Natural killer cell treated with Interleukin-12 subunit alpha and Interleukin-12 subunit beta and Interleukin-15 and Interleukin-18, amount 100 ng/mL, for 72 hours (primary cell): Measurements from ENCODE around the gene PLXNA3. TPM values are rescaled to one million over a fixed set of nuclear protein-coding genes. Genes with fewer than 3 reads are reported as not detected.

Experiments used
- ATAC-seq, 2 donors: fragments of 150-1000 bp; cut with Tn5 transposase in 1 of 2; sonication (Bioruptor Pico), chemical (Tn5 transposase) in 1 of 2; 2 replicates each; pipeline ENCODE4 v1.10.0; 2021
- DNase-seq: peaks from one replicate; pipeline ENCODE4 v3.0.0; 2022; ENCODE audit warnings: low spot score
- H3K27ac Mint-ChIP-seq, 2 donors: 1 replicate in 1 of 2; 2 replicates in 1 of 2; pipeline ENCODE4 v1.8.0; 2022; ENCODE audit warnings: mixed read lengths in 2 of 2, mild to moderate bottlenecking in 1 of 2, moderate library complexity in 1 of 2
- H3K27me3 Mint-ChIP-seq, 2 donors: 1 replicate in 1 of 2; 2 replicates in 1 of 2; pipeline ENCODE4 v1.8.0; 2022; ENCODE audit warnings: mixed read lengths in 2 of 2
- H3K36me3 Mint-ChIP-seq: one replicate; pipeline ENCODE4 v1.8.0; 2022; ENCODE audit warnings: mixed read lengths
- H3K4me1 Mint-ChIP-seq, 2 donors: 1 replicate in 1 of 2; 2 replicates in 1 of 2; pipeline ENCODE4 v1.8.0; 2022; ENCODE audit warnings: low read depth in 2 of 2, mixed read lengths in 2 of 2, mild to moderate bottlenecking in 1 of 2
- H3K4me3 Mint-ChIP-seq: one replicate; pipeline ENCODE4 v1.8.0; 2022; ENCODE audit warnings: mixed read lengths
- H3K9me3 Mint-ChIP-seq: 2 replicates; pipeline ENCODE4 v1.8.0; 2022; ENCODE audit warnings: mixed read lengths
- total RNA-seq, 2 donors: library from RNA; stranded (reverse); gene quantifications; one replicate each; pipeline ENCODE4 v1.2.3, GENCODE V29; 2022

PLXNA3 gene
- total RNA-seq = 10 to 100 TPM; 52.4 to 61.3 TPM

DNA sequence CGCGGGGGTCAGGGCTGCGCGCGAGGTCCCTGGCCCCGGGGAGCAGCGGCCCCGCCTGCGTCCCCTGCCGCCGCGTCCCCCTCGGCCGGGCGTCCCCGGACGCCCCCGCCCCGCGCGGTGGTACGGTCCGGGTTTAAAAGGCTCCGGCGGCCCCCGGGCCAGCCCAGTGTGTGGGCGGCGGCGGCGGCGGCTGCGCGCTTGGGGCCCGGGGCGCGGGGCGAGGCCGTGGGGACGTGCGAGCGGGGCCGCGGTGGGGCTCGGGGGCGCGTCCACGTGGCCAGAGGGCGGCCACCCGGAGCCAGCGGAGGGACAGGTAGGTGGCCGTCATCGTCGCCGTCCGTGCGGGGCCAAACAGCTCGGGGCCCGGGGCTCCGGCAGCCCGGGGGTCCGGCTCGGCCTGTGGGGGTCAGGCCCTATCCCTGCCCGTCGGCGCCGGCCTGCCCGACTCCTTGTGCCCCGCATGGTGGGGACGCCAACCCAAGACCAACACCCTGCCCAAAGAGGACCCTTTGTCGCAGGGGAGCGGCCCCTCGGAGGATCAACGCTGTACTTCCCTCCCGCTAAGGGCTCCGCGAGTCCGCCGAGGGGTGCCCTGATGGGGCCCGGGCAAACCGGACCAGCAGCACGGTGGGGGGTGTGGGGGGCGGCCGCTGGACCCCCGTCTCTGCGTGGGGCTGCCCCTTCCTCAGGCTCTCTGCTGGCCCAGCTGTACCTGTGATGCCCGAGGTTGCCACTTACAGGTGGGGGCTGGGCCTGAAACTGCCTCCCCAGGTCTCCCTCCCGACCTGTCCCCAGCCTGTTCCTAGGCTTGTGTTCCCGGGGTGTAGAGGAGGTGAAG, at the start of gene PLXNA3:
Gene PLXNA3 (plus strand): TSS at position 166 of the 838 bp plus-strand sequence. CDS start 1,903 bp downstream, outside the sequence.
- ATAC-seq (peak; percentile 87 to 90), DNase-seq (peak; percentile 79)
- Mint-ChIP-seq H3K27me3 (no peaks in the 10 kb centered on the region), H3K9me3 (no peaks in the 10 kb centered on the region), H3K27ac (peak within 1 kb of the TSS; percentile 83 to 88), H3K36me3 (no peaks in the 10 kb centered on the region), H3K4me1 (peaks cover 6 to 11% of the 10 kb centered on the region in 2 donors), H3K4me3 (peak within 1 kb of the TSS; percentile 100)

DNA sequence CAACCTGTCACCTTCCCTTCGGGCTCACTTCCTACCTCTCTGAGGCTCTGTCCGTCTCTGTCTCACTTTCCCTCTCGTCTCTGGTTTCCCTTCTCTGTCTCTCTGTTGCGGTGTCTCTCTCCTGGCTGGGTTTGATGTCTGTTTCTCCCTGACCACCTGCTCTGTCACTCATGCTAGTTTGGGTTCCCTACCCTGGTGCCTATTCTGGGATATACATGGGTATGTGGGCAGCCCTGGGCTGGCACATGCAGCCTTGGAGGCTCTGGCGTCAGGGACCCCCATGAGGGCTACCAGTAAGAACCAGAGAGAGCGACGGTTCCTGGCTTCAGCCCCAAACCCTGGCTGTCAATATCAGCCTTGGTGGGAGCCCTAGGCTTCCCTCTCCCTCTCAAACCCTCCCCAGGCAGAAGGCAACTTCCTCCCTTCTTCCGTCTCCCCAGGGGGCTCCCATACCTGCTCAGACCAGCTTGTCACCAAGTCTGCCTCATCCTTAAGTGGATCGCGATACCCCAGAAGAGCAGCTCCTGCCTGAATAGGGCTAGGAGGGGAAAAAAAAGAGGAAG, 49.3 kb upstream of the PLXNA3 start:
- DNase-seq (no peak), ATAC-seq (no peak)
- Mint-ChIP-seq H3K36me3 (no peaks in the 10 kb centered on the region), H3K4me1 (peaks cover 14 to 15% of the 10 kb centered on the region in 2 donors), H3K27me3 (peaks cover 0 to 9% of the 10 kb centered on the region in 2 donors), H3K9me3 (no peaks in the 10 kb centered on the region), H3K4me3 (peak overlapping the region; percentile 82), H3K27ac (peak overlapping the region; percentile 62 to 83)

DNA sequence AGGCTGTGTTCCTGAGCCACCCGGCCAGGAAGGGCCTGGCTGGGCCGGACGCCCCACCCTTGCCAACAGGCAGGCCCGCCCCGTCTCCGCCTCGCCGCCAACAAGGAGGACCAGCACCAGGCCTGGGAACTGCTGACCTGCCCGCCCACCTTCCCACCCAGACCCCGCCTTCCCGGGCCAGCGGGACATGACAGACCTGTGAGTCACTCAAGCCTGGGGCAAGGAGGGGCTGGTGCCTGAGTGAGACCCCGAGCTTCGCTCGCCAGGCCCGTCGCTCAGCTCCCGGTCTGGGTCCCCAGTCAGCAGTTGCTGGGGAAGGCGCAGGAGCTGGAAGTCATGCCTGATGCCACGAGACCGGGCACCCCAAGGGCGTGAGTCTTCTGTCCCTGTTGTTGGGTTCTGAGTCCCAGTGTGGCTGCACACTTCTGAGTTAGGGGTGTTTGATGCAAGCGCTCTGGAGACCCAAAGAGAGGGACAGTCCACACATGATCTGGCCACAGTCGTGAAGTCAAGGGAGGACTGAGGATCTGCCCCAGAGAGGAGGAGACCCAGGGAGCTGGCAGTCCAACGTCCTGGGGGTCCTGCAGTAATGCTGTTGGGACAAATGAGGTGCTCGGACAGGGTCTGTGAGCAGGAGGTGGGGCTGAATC, 48.7 kb upstream of the PLXNA3 start, which contains the start of gene DNASE1L1:
Gene DNASE1L1 (minus strand): TSS at position 33 of the 650 bp plus-strand sequence. CDS start 3,686 bp downstream, outside the sequence.
- Mint-ChIP-seq H3K9me3 (no peaks in the 10 kb centered on the region), H3K27me3 (peaks cover 0 to 7% of the 10 kb centered on the region in 2 donors), H3K36me3 (no peaks in the 10 kb centered on the region), H3K27ac (peak within 1 kb of the TSS; percentile 71 to 83), H3K4me1 (peaks cover 14 to 15% of the 10 kb centered on the region in 2 donors), H3K4me3 (peak within 1 kb of the TSS; percentile 82)
- ATAC-seq (peak; percentile 61 to 82), DNase-seq (peak; percentile 83)

- DNase-seq = peak; percentile 62
- Mint-ChIP-seq H3K9me3 (no peaks in the 10 kb centered on the region), H3K27ac (peak overlapping the region; percentile 41 to 80), H3K36me3 (no peaks in the 10 kb centered on the region), H3K27me3 (peaks cover 0 to 7% of the 10 kb centered on the region in 2 donors), H3K4me3 (peak overlapping the region; percentile 75), H3K4me1 (peaks cover 14 to 15% of the 10 kb centered on the region in 2 donors)
- ATAC-seq = peak; percentile 68 to 81
Measured at GRCh38 chrX:154411981-154412340, 46.1 kb upstream of the PLXNA3 start.

DNA sequence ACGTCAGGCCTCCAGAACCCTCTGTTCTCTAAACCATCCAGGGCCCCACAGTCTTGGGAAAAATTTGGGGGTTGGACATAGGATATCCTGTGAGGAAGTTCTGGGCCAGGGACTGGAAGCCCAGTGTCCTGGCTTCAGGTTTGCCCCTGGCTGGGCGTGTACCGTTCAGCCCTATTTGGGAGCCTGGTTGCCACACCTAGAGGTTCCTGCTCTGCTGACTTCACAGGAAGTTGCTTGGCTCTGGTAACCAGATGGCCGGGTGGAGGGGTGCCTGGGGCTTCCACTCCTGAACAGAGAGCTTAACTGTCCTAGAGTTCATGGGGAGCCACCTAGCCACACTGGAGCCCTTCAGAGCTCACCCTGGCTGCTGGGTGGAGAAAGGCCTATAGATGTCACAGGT, 45.6 kb upstream of the PLXNA3 start:
- H3K4me3 Mint-ChIP-seq = peak overlapping the region; percentile 75
- no peak for DNase-seq
- ATAC-seq = peak; percentile 16 to 65

DNA sequence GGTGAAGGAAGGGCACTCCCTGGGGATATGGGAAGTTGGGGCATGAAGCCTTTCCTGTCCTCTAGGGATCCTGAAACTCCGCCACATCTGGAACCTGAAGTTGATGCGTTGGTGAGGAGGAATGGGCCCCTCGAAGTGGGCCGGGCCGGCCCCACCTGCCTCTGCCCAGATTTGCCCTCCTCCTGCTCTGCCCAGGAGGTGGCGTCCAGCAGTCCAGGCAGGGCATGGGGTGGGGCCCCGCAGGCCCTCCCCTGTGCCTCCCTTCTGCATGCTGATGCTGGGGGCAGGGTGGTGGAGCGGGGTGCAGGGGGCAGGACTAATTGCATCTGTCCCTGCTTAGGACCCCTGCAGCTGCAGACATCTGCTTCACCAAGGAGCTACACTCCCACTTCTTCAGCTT, 44.9 kb upstream of the PLXNA3 start:
- Mint-ChIP-seq H3K9me3 (no peaks in the 10 kb centered on the region), H3K4me1 (peaks cover 14 to 15% of the 10 kb centered on the region in 2 donors), H3K36me3 (no peaks in the 10 kb centered on the region), H3K27ac (peak overlapping the region; percentile 41 to 80), H3K27me3 (peaks cover 0 to 7% of the 10 kb centered on the region in 2 donors), H3K4me3 (peak overlapping the region; percentile 75)
- no peak for DNase-seq
- ATAC-seq = no peak

More for the DNA sequence above, 45.6 kb upstream of the PLXNA3 start:
- Mint-ChIP-seq H3K36me3 (no peaks in the 10 kb centered on the region), H3K4me1 (peaks cover 14 to 15% of the 10 kb centered on the region in 2 donors), H3K9me3 (no peaks in the 10 kb centered on the region), H3K27me3 (peaks cover 0 to 7% of the 10 kb centered on the region in 2 donors), H3K27ac (peak overlapping the region; percentile 41 to 80)

DNA sequence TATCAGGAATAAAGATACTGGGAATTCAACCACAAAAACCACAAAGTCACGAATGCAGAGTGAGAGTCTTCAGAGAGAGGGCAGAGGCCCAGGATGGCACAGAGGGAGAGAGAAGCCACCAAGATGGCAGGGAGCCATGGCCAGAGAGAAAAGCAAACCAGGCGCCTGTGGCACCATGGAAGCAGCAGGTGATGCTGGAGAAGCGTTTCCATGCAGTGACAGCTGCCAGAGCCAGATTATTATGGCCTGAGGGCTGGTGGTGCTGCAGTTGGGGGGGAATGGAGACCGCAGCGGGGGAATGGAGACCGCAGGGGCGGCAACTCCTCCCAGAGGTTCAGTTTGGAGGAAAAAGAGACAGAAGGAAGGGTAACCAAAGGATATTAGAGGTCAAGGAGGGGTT, 40.9 kb upstream of the PLXNA3 start:
- no peaks in the 10 kb centered on the region for H3K9me3 Mint-ChIP-seq
- peaks cover 0 to 2% of the 10 kb centered on the region in 2 donors for H3K27me3 Mint-ChIP-seq
- DNase-seq (no peak), ATAC-seq (no peak)
- peak overlapping the region in 1 of 2 donors; percentile 68 for H3K27ac Mint-ChIP-seq
- no peaks in the 10 kb centered on the region for H3K36me3 Mint-ChIP-seq
- H3K4me3 Mint-ChIP-seq = no peak overlapping the region
- peaks cover 6 to 8% of the 10 kb centered on the region in 2 donors for H3K4me1 Mint-ChIP-seq

GRCh38 chrX:154419189-154419588, 38.9 kb upstream of the PLXNA3 start:
- DNase-seq (no peak), ATAC-seq (no peak)
- Mint-ChIP-seq H3K4me3 (no peak overlapping the region), H3K36me3 (no peaks in the 10 kb centered on the region), H3K4me1 (peaks cover 0 to 6% of the 10 kb centered on the region in 2 donors), H3K9me3 (no peaks in the 10 kb centered on the region), H3K27me3 (peaks cover 0 to 2% of the 10 kb centered on the region in 2 donors), H3K27ac (peak overlapping the region in 1 of 2 donors; percentile 23)

- Mint-ChIP-seq H3K4me1 (peaks cover 0 to 9% of the 10 kb centered on the region in 2 donors), H3K9me3 (no peaks in the 10 kb centered on the region), H3K4me3 (no peak overlapping the region), H3K27me3 (peaks cover 0 to 2% of the 10 kb centered on the region in 2 donors), H3K27ac (no peak overlapping the region), H3K36me3 (no peaks in the 10 kb centered on the region)
- ATAC-seq (no peak), DNase-seq (no peak)
Measured at GRCh38 chrX:154419688-154420401, 38.2 kb upstream of the PLXNA3 start.

DNA sequence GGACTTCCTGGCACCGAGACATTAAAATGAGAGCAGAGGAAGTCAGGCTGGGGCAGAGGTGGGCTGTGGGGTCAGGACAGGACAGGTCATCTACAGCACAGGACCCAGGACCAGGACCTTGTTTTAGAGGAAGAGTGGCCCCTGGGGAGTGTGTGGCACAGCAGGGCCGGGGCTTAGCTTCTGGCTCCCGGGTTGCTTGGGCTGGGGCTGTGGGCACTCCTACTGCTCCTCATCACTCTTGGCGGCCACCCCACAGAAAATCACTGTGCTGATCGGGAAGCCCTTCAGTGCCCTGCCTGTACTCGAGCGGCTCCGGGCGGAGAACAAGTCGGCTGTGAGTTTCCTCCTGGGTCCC, 37.7 kb upstream of the PLXNA3 start:
- peaks cover 0 to 2% of the 10 kb centered on the region in 2 donors for H3K27me3 Mint-ChIP-seq
- ATAC-seq (no peak), DNase-seq (no peak)
- H3K4me3 Mint-ChIP-seq = no peak overlapping the region
- no peak overlapping the region for H3K27ac Mint-ChIP-seq
- H3K4me1 Mint-ChIP-seq = peaks cover 0 to 9% of the 10 kb centered on the region in 2 donors
- no peaks in the 10 kb centered on the region for H3K9me3 Mint-ChIP-seq
- H3K36me3 Mint-ChIP-seq = no peaks in the 10 kb centered on the region

GRCh38 chrX:154426916-154427770, 30.9 kb upstream of the PLXNA3 start:
- DNase-seq (no peak), ATAC-seq (no peak)
- Mint-ChIP-seq H3K4me1 (peaks cover 23 to 30% of the 10 kb centered on the region in 2 donors), H3K27me3 (no peaks in the 10 kb centered on the region), H3K27ac (peak overlapping the region in 1 of 2 donors; percentile 62), H3K9me3 (no peaks in the 10 kb centered on the region), H3K36me3 (no peaks in the 10 kb centered on the region), H3K4me3 (peak overlapping the region; percentile 84)
